ENCODE measurements around the gene SLAMF1. TPM values are rescaled to one million over a fixed set of nuclear protein-coding genes. Genes with fewer than 3 reads are reported as not detected.

Gene SLAMF1
- total and polyA plus RNA-seq, 4 donors, result 0.09 to 1.1 (median 0.17) TPM

- no peak for DNase-seq (ENCODE audit: low spot score)
- 87% methylated on average over 5 of the region's 5 CpGs for WGBS
- no peak for TF ChIP-seq RAD21 (IDR thresholded peaks at IDR 0.05)
- no peak for TF ChIP-seq YY1 (IDR thresholded peaks at IDR 0.05)
- no peak for TF ChIP-seq JUND (IDR thresholded peaks at IDR 0.05)
- TF ChIP-seq EGR1 (IDR thresholded peaks at IDR 0.05; ENCODE audit: low read depth in 2 of 2), result no peak
- TF ChIP-seq SP1 (IDR thresholded peaks at IDR 0.05), result no peak
- TF ChIP-seq NR2F2 (IDR thresholded peaks at IDR 0.05), result no peak
- no peak for TF ChIP-seq ATF3 (IDR thresholded peaks at IDR 0.05)
- TF ChIP-seq HNF4A (conservative IDR thresholded peaks at IDR 0.05), result no peak
- no peak for TF ChIP-seq CTCF (IDR thresholded peaks at IDR 0.05; ENCODE audit: low read depth, low read length, missing input control)
- no peak for TF ChIP-seq ZBTB33 (IDR thresholded peaks at IDR 0.05)
- no peak for TF ChIP-seq FOXA2 (IDR thresholded peaks at IDR 0.05)
- no peak for TF ChIP-seq FOXA1 (IDR thresholded peaks at IDR 0.05)
- no peak for TF ChIP-seq RXRA (IDR thresholded peaks at IDR 0.05)
- TF ChIP-seq REST (IDR thresholded peaks at IDR 0.05), result no peak
- TF ChIP-seq MAX (IDR thresholded peaks at IDR 0.05), result no peak
- Histone ChIP-seq H3K9me3 (ENCODE audit: control insufficient read depth in 4 of 4, low read length in 3 of 4) (no peaks in the 10 kb centered on the region), H3K27ac (ENCODE audit: low read depth in 1 of 2, low read length in 2 of 2) (no peak overlapping the region), H3K9ac (ENCODE audit: low read depth in 1 of 2, low read length in 2 of 2) (no peak overlapping the region), H3K4me3 (ENCODE audit: low read depth in 1 of 3, low read length in 3 of 3) (no peak overlapping the region), H3K4me1 (ENCODE audit: control insufficient read depth in 4 of 4, insufficient read depth in 4 of 4, low read length in 3 of 4) (no peaks in the 10 kb centered on the region), H3K36me3 (ENCODE audit: control insufficient read depth in 4 of 4, insufficient read depth in 3 of 4, low read depth in 1 of 4, low read length in 3 of 4) (no peaks in the 10 kb centered on the region), H3K27me3 (ENCODE audit: control insufficient read depth in 4 of 4, insufficient read depth in 4 of 4, low read length in 3 of 4) (no peaks in the 10 kb centered on the region)
Observed at GRCh38 chr1:160622501-160623226, 24.2 kb downstream of the SLAMF1 start.
